ENCODE data around the gene CCDC27.
"Not testable (repeated sequence)": the region's sequence is repeated elsewhere in the genome, so short reads cannot be mapped to it uniquely, and the experiment has no call there.

Gene CCDC27

GRCh38 chr1:3735027-3735681, 17.1 kb upstream of the CCDC27 start:
- no peak for DNase-seq (ENCODE audit: low read depth in 1 of 2, low spot score in 1 of 2)

GRCh38 chr1:3735688-3736087, 16.6 kb upstream of the CCDC27 start:
- DNase-seq (ENCODE audit: low read depth in 1 of 2, low spot score in 1 of 2): no peak

GRCh38 chr1:3736131-3736561, 16.1 kb upstream of the CCDC27 start:
- no peak for DNase-seq (ENCODE audit: low read depth in 1 of 2, low spot score in 1 of 2)

- DNase-seq (ENCODE audit: low read depth in 1 of 2, low spot score in 1 of 2): no peak
These were observed 15.5 kb upstream of the CCDC27 start for GRCh38 chr1:3736708-3737107.

GRCh38 chr1:3738943-3739342, 13.3 kb upstream of the CCDC27 start:
- DNase-seq (ENCODE audit: low read depth in 1 of 2, low spot score in 1 of 2): no peak

- DNase-seq (ENCODE audit: low read depth in 1 of 2, low spot score in 1 of 2): no peak
These were observed 12.2 kb upstream of the CCDC27 start for GRCh38 chr1:3740042-3740441.

GRCh38 chr1:3740752-3741151, 11.5 kb upstream of the CCDC27 start:
- no peak for DNase-seq (ENCODE audit: low read depth in 1 of 2, low spot score in 1 of 2)

- DNase-seq (ENCODE audit: low read depth in 1 of 2, low spot score in 1 of 2): no peak
These were observed 10.4 kb upstream of the CCDC27 start for GRCh38 chr1:3741566-3742438.

- DNase-seq (ENCODE audit: low read depth in 1 of 2, low spot score in 1 of 2): no peak
These were observed 9.6 kb upstream of the CCDC27 start for GRCh38 chr1:3742439-3743298.

GRCh38 chr1:3743421-3743820, 8.8 kb upstream of the CCDC27 start:
- no peak for DNase-seq (ENCODE audit: low read depth in 1 of 2, low spot score in 1 of 2)

- no peak for DNase-seq (ENCODE audit: low read depth in 1 of 2, low spot score in 1 of 2)
These were observed 8.4 kb upstream of the CCDC27 start for GRCh38 chr1:3743826-3744225.

GRCh38 chr1:3744646-3745045, 7.6 kb upstream of the CCDC27 start:
- no peak for DNase-seq (ENCODE audit: low read depth in 1 of 2, low spot score in 1 of 2)

- DNase-seq (ENCODE audit: low read depth in 1 of 2, low spot score in 1 of 2): no peak
These were observed 7.2 kb upstream of the CCDC27 start for GRCh38 chr1:3745071-3745470.

- DNase-seq (ENCODE audit: low read depth in 1 of 2, low spot score in 1 of 2): no peak
These were observed 6.5 kb upstream of the CCDC27 start for GRCh38 chr1:3745590-3746381.

- no peak for DNase-seq (ENCODE audit: low read depth in 1 of 2, low spot score in 1 of 2)
These were observed 5.8 kb upstream of the CCDC27 start for GRCh38 chr1:3746389-3746829.

GRCh38 chr1:3746830-3747521, 5.3 kb upstream of the CCDC27 start:
- DNase-seq (ENCODE audit: low read depth in 1 of 2, low spot score in 1 of 2): peak; percentile 78 to 88

GRCh38 chr1:3747522-3747848, 4.8 kb upstream of the CCDC27 start:
- DNase-seq (ENCODE audit: low read depth in 1 of 2, low spot score in 1 of 2): no peak

- no peak for DNase-seq (ENCODE audit: low read depth in 1 of 2, low spot score in 1 of 2)
These were observed 4.3 kb upstream of the CCDC27 start for GRCh38 chr1:3747903-3748302.

- not testable (repeated sequence) for DNase-seq (ENCODE audit: low read depth in 1 of 2, low spot score in 1 of 2)
These were observed 3.8 kb upstream of the CCDC27 start for GRCh38 chr1:3748316-3748900.

- no peak for DNase-seq (ENCODE audit: low read depth in 1 of 2, low spot score in 1 of 2)
These were observed 2.7 kb upstream of the CCDC27 start for GRCh38 chr1:3749512-3749911.
